H1 (cell line): ENCODE data around the gene MAML1. TPM values are rescaled to one million over a fixed set of nuclear protein-coding genes. Genes with fewer than 3 reads are reported as not detected.

Experiments used
- CTCF ChIA-PET: fragments of 300-600 bp; sonication (Branson Sonifier 250); formaldehyde crosslinking; loops from one replicate; lab custom pipeline; 2021; ENCODE audit not compliant: partially characterized antibody; lab: Charles Lee
- POLR2A ChIA-PET: fragments of 300-600 bp; sonication (Branson Sonifier 250); formaldehyde crosslinking; loops from one replicate; lab custom pipeline; 2021; ENCODE audit warnings: inconsistent platforms; ENCODE audit not compliant: partially characterized antibody; lab: Charles Lee
- DNase-seq, 2 experiments: peaks; one replicate each; pipeline versions ENCODE4 v3.0.0 to v3.0.0-alpha.2; 2010 to 2022; ENCODE audit warnings: low spot score in 2 of 2, low read depth in 1 of 2, mixed read lengths in 1 of 2
- FAIRE-seq: peaks from 2 replicates; lab custom pipeline; 2011; peaks lifted over from hg19 to GRCh38; lab: Jason Lieb, UNC
- H2AFZ ChIP-seq: 2 replicates; pipeline ENCODE4 v1.8.1; 2012; ENCODE audit warnings: low read length, inconsistent platforms
- H2AK5ac ChIP-seq: 2 replicates; pipeline ENCODE4 v1.6.1; 2013; ENCODE audit warnings: low read depth, low read length
- H2BK120ac ChIP-seq: replicated peaks from 2 replicates; pipeline ENCODE3; 2013; ENCODE audit warnings: low read depth, low read length, inconsistent platforms
- H2BK12ac ChIP-seq: 2 replicates; pipeline ENCODE4 v1.6.1; 2013; ENCODE audit warnings: low read depth, low read length
- H2BK15ac ChIP-seq: 2 replicates; pipeline ENCODE4 v1.6.1; 2013; ENCODE audit warnings: low read length
- H2BK20ac ChIP-seq: 2 replicates; pipeline ENCODE4 v1.6.1; 2013; ENCODE audit warnings: low read length
- H2BK5ac ChIP-seq: 2 replicates; pipeline ENCODE4 v1.6.1; 2013; ENCODE audit warnings: low read depth, low read length
- H3K14ac ChIP-seq: 2 replicates; pipeline ENCODE4 v1.6.1; 2013; ENCODE audit warnings: inconsistent platforms; ENCODE audit not compliant: insufficient read length
- H3K18ac ChIP-seq: 2 replicates; pipeline ENCODE4 v1.6.1; 2013; ENCODE audit warnings: low read length; ENCODE audit errors: extremely low read depth
- H3K23ac ChIP-seq: 2 replicates; pipeline ENCODE4 v1.6.1; 2013; ENCODE audit warnings: inconsistent platforms; ENCODE audit not compliant: insufficient read length
- H3K23me2 ChIP-seq: 2 replicates; pipeline ENCODE4 v1.6.1; 2013; ENCODE audit warnings: low read depth, low read length
- H3K27ac ChIP-seq: 2 replicates; pipeline ENCODE4 v1.6.1; 2011; ENCODE audit warnings: low read depth, low read length, inconsistent platforms
- H3K27me3 ChIP-seq, 4 experiments: replicated peaks in 1 of 4; 1 replicate in 1 of 4; 2 replicates in 3 of 4; pipeline versions ENCODE4 v1.6.1 to v1.8.1; 2011 to 2013; ENCODE audit warnings: low read length in 3 of 4, mild to moderate bottlenecking in 3 of 4, inconsistent platforms in 2 of 4, mixed read lengths in 2 of 4, moderate library complexity in 1 of 4; ENCODE audit not compliant: control insufficient read depth in 3 of 4, insufficient read depth in 3 of 4; ENCODE audit errors: extremely low read depth in 1 of 4
- H3K36me3 ChIP-seq, 4 experiments: 2 replicates each; pipeline versions ENCODE4 v1.6.1 to v1.8.1; 2011 to 2013; ENCODE audit warnings: mild to moderate bottlenecking in 4 of 4, low read length in 3 of 4, moderate library complexity in 2 of 4, control low read depth in 1 of 4, inconsistent platforms in 1 of 4; ENCODE audit not compliant: insufficient read depth in 4 of 4, control insufficient read depth in 2 of 4
- H3K4ac ChIP-seq: replicated peaks from 2 replicates; pipeline ENCODE3; 2013; ENCODE audit warnings: low read length, low read depth, mixed read lengths, inconsistent platforms; ENCODE audit not compliant: insufficient read length
- H3K4me1 ChIP-seq, 4 experiments: replicated peaks in 1 of 4; 1 replicate in 1 of 4; 2 replicates in 3 of 4; pipeline versions ENCODE4 v1.6.1 to v1.8.1; 2011 to 2013; ENCODE audit warnings: low read length in 3 of 4, inconsistent platforms in 2 of 4, mixed read lengths in 1 of 4; ENCODE audit not compliant: insufficient read depth in 4 of 4, control insufficient read depth in 3 of 4
- H3K4me2 ChIP-seq, 2 experiments: 2 replicates each; pipeline versions ENCODE4 v1.6.1 to v1.8.1; 2011 to 2013; ENCODE audit warnings: low read depth in 2 of 2, low read length in 2 of 2, control low read depth in 1 of 2, inconsistent platforms in 1 of 2, mild to moderate bottlenecking in 1 of 2; ENCODE audit not compliant: insufficient read depth in 1 of 2
- H3K4me3 ChIP-seq, 4 experiments: fragments of 200-600, 300-600 bp in 1 of 4; sonication (generic), shearing (Covaris generic), sonication (Bioruptor Twin) in 1 of 4; 2 replicates each; pipeline versions ENCODE4 v1.5.1 to v1.8.1; 2011 to 2016; ENCODE audit warnings: low read length in 4 of 4, low read depth in 3 of 4, control low read depth in 2 of 4, inconsistent platforms in 2 of 4, mild to moderate bottlenecking in 2 of 4, mixed read lengths in 1 of 4, moderate library complexity in 1 of 4; ENCODE audit not compliant: insufficient read depth in 2 of 4; ENCODE audit errors: extremely low read depth in 1 of 4
- H3K56ac ChIP-seq: replicated peaks from 2 replicates; pipeline ENCODE3; 2013; ENCODE audit warnings: low read depth, mild to moderate bottlenecking, mixed read lengths, low read length, inconsistent platforms; ENCODE audit not compliant: insufficient read length
- H3K79me1 ChIP-seq: 2 replicates; pipeline ENCODE4 v1.6.1; 2013; ENCODE audit warnings: low read depth, low read length, control low read depth
- H3K79me2 ChIP-seq, 2 experiments: 2 replicates each; pipeline versions ENCODE4 v1.6.1 to v1.8.1; 2012 to 2013; ENCODE audit warnings: low read length in 2 of 2, mild to moderate bottlenecking in 2 of 2, inconsistent platforms in 1 of 2; ENCODE audit not compliant: insufficient read depth in 2 of 2, control insufficient read depth in 1 of 2
- H3K9ac ChIP-seq, 4 experiments: replicated peaks in 1 of 4; 1 replicate in 1 of 4; 2 replicates in 3 of 4; pipeline versions ENCODE4 v1.6.1 to v1.8.1; 2011 to 2013; ENCODE audit warnings: low read depth in 3 of 4, low read length in 3 of 4, control low read depth in 2 of 4, mild to moderate bottlenecking in 2 of 4, moderate library complexity in 2 of 4, inconsistent platforms in 1 of 4; ENCODE audit errors: extremely low read depth in 1 of 4
- H3K9me3 ChIP-seq, 2 experiments: 2 replicates each; pipeline versions ENCODE4 v1.6.1 to v1.8.1; 2012 to 2013; ENCODE audit warnings: mild to moderate bottlenecking in 2 of 2, moderate library complexity in 2 of 2, control low read depth in 1 of 2, inconsistent platforms in 1 of 2, low read depth in 1 of 2, low read length in 1 of 2, mixed read lengths in 1 of 2; ENCODE audit not compliant: insufficient read depth in 2 of 2
- H4K20me1 ChIP-seq, 2 experiments: replicated peaks in 1 of 2; 2 replicates each; pipeline versions ENCODE3 to v1.8.1; 2011 to 2013; ENCODE audit warnings: inconsistent platforms in 2 of 2, low read length in 2 of 2, mild to moderate bottlenecking in 1 of 2; ENCODE audit not compliant: insufficient read depth in 2 of 2, control insufficient read depth in 1 of 2
- H4K5ac ChIP-seq: 2 replicates; pipeline ENCODE4 v1.6.1; 2013; ENCODE audit warnings: low read length, low read depth, mixed read lengths, inconsistent platforms; ENCODE audit not compliant: insufficient read length
- H4K8ac ChIP-seq: 2 replicates; pipeline ENCODE4 v1.8.0; 2013; ENCODE audit warnings: mild to moderate bottlenecking, moderate library complexity, low read length, inconsistent platforms; ENCODE audit not compliant: insufficient read depth; ENCODE audit errors: extremely low read depth
- H4K91ac ChIP-seq: replicated peaks from 2 replicates; pipeline ENCODE3; 2013; ENCODE audit warnings: low read length, mixed read lengths, inconsistent platforms; ENCODE audit not compliant: insufficient read length
- WGBS, 2 experiments: shearing (Covaris generic) in 1 of 2; methylation state at CpG; one replicate each; pipeline versions ENCODE4 v1.1.6 to v1.1.7; 2013 to 2015; ENCODE audit warnings: low lambda C conversion rate in 2 of 2, mixed read lengths in 2 of 2, inconsistent platforms in 1 of 2, low coverage in 1 of 2, missing lambda C conversion rate in 1 of 2; ENCODE audit not compliant: insufficient replicate concordance in 2 of 2, insufficient coverage in 1 of 2, insufficient read length in 1 of 2; ENCODE audit errors: extremely low coverage in 1 of 2, missing lambda C conversion rate in 1 of 2; 5-methylcytosine and 5-hydroxymethylcytosine counted together
- polyA plus RNA-seq, 7 experiments: library from polyadenylated mRNA; depleted of rRNA in 3 of 7; stranded (reverse) in 5 of 7; unstranded in 2 of 7; fragments of >200 nt in 5 of 7; fragments of 200-250 nt in 2 of 7; gene quantifications; 1 replicate in 5 of 7; 2 replicates in 1 of 7; 4 replicates in 1 of 7; pipeline versions ENCODE4 v1.2.1 to v1.2.3, GENCODE V29; 2011 to 2013; ENCODE audit warnings: missing spikeins in 2 of 7, mixed read lengths in 2 of 7
- total RNA-seq: library from RNA; stranded (reverse); fragmentation: NEBNext Ultra II Directional; extraction: Animal tissue kit (Norgen Biotek cat#: 25700); gene quantifications from 2 replicates; pipeline ENCODE4 v1.2.1, GENCODE V29; 2021

MAML1 gene
- total and polyA plus RNA-seq, 2 of the 8 experiments (the other 6 are each of a cell fraction or from before 2014, with no cell fraction given): 17.1 to 41.9 TPM

GRCh38 chr5:179772351-179772750 lies 39.7 kb downstream of the MAML1 start:
- ChIA-PET POLR2A (interaction anchor here (0.7 kb wide), 1 partner anchor 182 kb away, joined by 4 read pairs; no protein-coding TSS in a partner anchor), CTCF (interaction anchor here (1.8 to 3.4 kb wide), 3 partner anchors 10 to 30 kb away, joined by 4 to 19 read pairs (median 6); partner anchors contain the start of gene LTC4S)
- Histone ChIP-seq H3K23ac (no peak overlapping the region), H3K4me3 (no peak overlapping the region), H3K27ac (no peak overlapping the region), H3K79me1 (peaks cover 2% of the 10 kb centered on the region), H3K4me1 (0 out of 7 replicates have a peak, but pooled peaks cover 0 to 2% (median 0%) of the 10 kb centered on the region in 4 experiments), H3K9ac (no peak overlapping the region), H4K8ac (no peak overlapping the region), H3K4me2 (no peak overlapping the region), H4K20me1 (peaks cover 2 to 9% of the 10 kb centered on the region in 2 experiments), H3K79me2 (peaks cover 0 to 9% of the 10 kb centered on the region in 2 experiments; a peak in 2 of 4 replicates), H2AFZ (no peak overlapping the region), H2BK20ac (no peak overlapping the region), H3K23me2 (no peaks in the 10 kb centered on the region), H2BK5ac (no peak overlapping the region), H3K14ac (no peak overlapping the region), H3K27me3 (no peaks in the 10 kb centered on the region), H3K18ac (no peak overlapping the region), H4K5ac (no peak overlapping the region), H2BK120ac (no peak overlapping the region), H3K36me3 (peaks cover 17 to 66% (median 51%) of the 10 kb centered on the region in 4 experiments), H4K91ac (no peak overlapping the region), H3K9me3 (no peaks in the 10 kb centered on the region), H3K4ac (no peak overlapping the region), H2AK5ac (no peak overlapping the region), H3K56ac (no peak overlapping the region), H2BK15ac (no peak overlapping the region), H2BK12ac (no peak overlapping the region)
- WGBS, 2 experiments: 90% methylated on average over 6 of the region's 6 CpGs; no CpG with 5 or more reads in 1 of the 2 experiments
- DNase-seq: no peak
- no peak for FAIRE-seq
